Astrocyte (in vitro differentiated cells and primary cell): Measurements from ENCODE around the gene PSMB11. TPM values are rescaled to one million over a fixed set of nuclear protein-coding genes. Genes with fewer than 3 reads are reported as not detected.
A peak's percentile ranks its signal among the peaks of the same experiment; 100 is the strongest.

Source experiments
- DNase-seq: peaks from one replicate; pipeline ENCODE4 v3.0.0-alpha.2; 2010; ENCODE audit warnings: low read depth
- FAIRE-seq: peaks from 2 replicates; lab custom pipeline; 2011; peaks lifted over from hg19 to GRCh38; lab: Jason Lieb, UNC
- H2AFZ ChIP-seq: 2 replicates; pipeline ENCODE4 v1.6.0; 2012; ENCODE audit warnings: low read depth, low read length, inconsistent platforms
- H3K27ac ChIP-seq: 2 replicates; pipeline ENCODE4 v1.5.1; 2011; ENCODE audit warnings: low read depth, low read length, inconsistent platforms
- H3K27me3 ChIP-seq: 2 replicates; pipeline ENCODE4 v1.6.0; 2011; ENCODE audit warnings: low read length, inconsistent platforms; ENCODE audit not compliant: insufficient read depth
- H3K36me3 ChIP-seq: 2 replicates; pipeline ENCODE4 v1.5.1; 2011; ENCODE audit warnings: low read length, inconsistent platforms; ENCODE audit not compliant: insufficient read depth
- H3K4me1 ChIP-seq: 2 replicates; pipeline ENCODE4 v1.5.1; 2011; ENCODE audit warnings: low read length, inconsistent platforms; ENCODE audit not compliant: insufficient read depth
- H3K4me2 ChIP-seq: 2 replicates; pipeline ENCODE4 v1.6.0; 2012; ENCODE audit warnings: low read length, inconsistent platforms
- H3K4me3 ChIP-seq: 2 replicates; pipeline ENCODE4 v1.5.1; 2011; ENCODE audit warnings: low read depth, mild to moderate bottlenecking, low read length, inconsistent platforms; ENCODE audit not compliant: insufficient read depth
- H3K79me2 ChIP-seq: 2 replicates; pipeline ENCODE4 v1.6.0; 2012; ENCODE audit warnings: mild to moderate bottlenecking, low read length, inconsistent platforms; ENCODE audit not compliant: insufficient read depth
- H3K9ac ChIP-seq: 2 replicates; pipeline ENCODE4 v1.6.0; 2012; ENCODE audit warnings: mild to moderate bottlenecking, low read length, inconsistent platforms
- H3K9me3 ChIP-seq: 2 replicates; pipeline ENCODE4 v1.5.1; 2012; ENCODE audit warnings: low read depth, mild to moderate bottlenecking, low read length, inconsistent platforms; ENCODE audit not compliant: insufficient read depth
- H4K20me1 ChIP-seq: 2 replicates; pipeline ENCODE4 v1.6.0; 2012; ENCODE audit warnings: low read length, inconsistent platforms; ENCODE audit not compliant: insufficient read depth
- H3K27ac Mint-ChIP-seq: one replicate; pipeline ENCODE4 v1.8.0; 2021; ENCODE audit warnings: mild to moderate bottlenecking, mixed read lengths; ENCODE audit not compliant: unreplicated experiment
- H3K27me3 Mint-ChIP-seq: one replicate; pipeline ENCODE4 v1.8.0; 2021; ENCODE audit warnings: low read depth, mixed read lengths; ENCODE audit not compliant: unreplicated experiment
- H3K36me3 Mint-ChIP-seq: one replicate; pipeline ENCODE4 v1.8.0; 2021; ENCODE audit warnings: low read depth, mixed read lengths; ENCODE audit not compliant: unreplicated experiment
- H3K4me1 Mint-ChIP-seq: one replicate; pipeline ENCODE4 v1.8.0; 2021; ENCODE audit warnings: low read depth, mixed read lengths; ENCODE audit not compliant: unreplicated experiment
- H3K4me3 Mint-ChIP-seq: one replicate; pipeline ENCODE4 v1.8.0; 2021; ENCODE audit warnings: mild to moderate bottlenecking, moderate library complexity, mixed read lengths; ENCODE audit not compliant: unreplicated experiment
- H3K9me3 Mint-ChIP-seq: one replicate; pipeline ENCODE4 v1.8.0; 2021; ENCODE audit warnings: mild to moderate bottlenecking, mixed read lengths; ENCODE audit not compliant: unreplicated experiment
- CTCF ChIP-seq: IDR thresholded peaks from 2 replicates; pipeline ENCODE4 v1.5.1; 2011; ENCODE audit warnings: low read depth, mild to moderate bottlenecking, inconsistent platforms, low read length, moderate library complexity; ENCODE audit not compliant: insufficient read depth
- EZH2 ChIP-seq: IDR thresholded peaks from 2 replicates; pipeline ENCODE4 v1.6.1; 2012; ENCODE audit warnings: mild to moderate bottlenecking, low read length, inconsistent platforms; ENCODE audit not compliant: insufficient read depth
- total RNA-seq: library from RNA; stranded (reverse); gene quantifications from 2 replicates; pipeline ENCODE4 v1.2.1, GENCODE V29; 2021

PSMB11 gene
- total RNA-seq, 1 donor from 2014 or later: not detected

- DNase-seq (peak; percentile 78), FAIRE-seq (peak; percentile 13)
- Histone ChIP-seq H3K4me2 (peak overlapping the region; percentile 97), H4K20me1 (peaks cover 71% of the 10 kb centered on the region), H2AFZ (no peak overlapping the region), H3K4me3 (peak overlapping the region; percentile 14), H3K9ac (peak overlapping the region; percentile 99), H3K27me3 (no peaks in the 10 kb centered on the region), H3K4me1 (peaks cover 43% of the 10 kb centered on the region), H3K79me2 (peaks cover 87% of the 10 kb centered on the region), H3K27ac (no peak overlapping the region), H3K36me3 (peaks cover 50% of the 10 kb centered on the region), H3K9me3 (no peaks in the 10 kb centered on the region)
- TF ChIP-seq EZH2: no peak
- TF ChIP-seq CTCF: peak; percentile 100
- no peaks in the 10 kb centered on the region for H3K9me3 Mint-ChIP-seq
- peak overlapping the region; percentile 58 for H3K27ac Mint-ChIP-seq
- H3K36me3 Mint-ChIP-seq: peaks cover 11% of the 10 kb centered on the region
- H3K4me1 Mint-ChIP-seq: peaks cover 37% of the 10 kb centered on the region
- no peaks in the 10 kb centered on the region for H3K27me3 Mint-ChIP-seq
- H3K4me3 Mint-ChIP-seq: peak overlapping the region; percentile 78
Observed at GRCh38 chr14:23068789-23069412, 26.9 kb downstream of the PSMB11 start.

GRCh38 chr14:23069413-23069806, 27.4 kb downstream of the PSMB11 start:
- peaks cover 45% of the 10 kb centered on the region for H3K36me3 ChIP-seq
- peaks cover 35% of the 10 kb centered on the region for H3K4me1 Mint-ChIP-seq

More at GRCh38 chr14:23069413-23069806, 27.4 kb downstream of the PSMB11 start:
- Histone ChIP-seq H3K9ac (peak overlapping the region; percentile 99), H3K9me3 (no peaks in the 10 kb centered on the region), H3K4me3 (no peak overlapping the region), H2AFZ (no peak overlapping the region), H3K27me3 (no peaks in the 10 kb centered on the region), H3K4me1 (peaks cover 43% of the 10 kb centered on the region), H3K4me2 (peak overlapping the region; percentile 97), H3K27ac (peak overlapping the region; percentile 13), H4K20me1 (peaks cover 66% of the 10 kb centered on the region), H3K79me2 (peaks cover 83% of the 10 kb centered on the region)
- Mint-ChIP-seq H3K27me3 (no peaks in the 10 kb centered on the region), H3K9me3 (no peaks in the 10 kb centered on the region), H3K36me3 (peaks cover 6% of the 10 kb centered on the region), H3K27ac (peak overlapping the region; percentile 58), H3K4me3 (peak overlapping the region; percentile 97)
- no peak for FAIRE-seq
- no peak for TF ChIP-seq CTCF
- DNase-seq: no peak
